Erythroblast (primary cell): ENCODE measurements around the gene CBLN1.

ENCODE experiments used
- GATA1 ChIP-seq: IDR thresholded peaks from 2 replicates; pipeline ENCODE4 v1.6.1; 2011; ENCODE audit warnings: low read depth, mild to moderate bottlenecking, control low read depth, low read length, moderate library complexity
- POLR2A ChIP-seq: IDR thresholded peaks from 2 replicates; pipeline ENCODE4 v1.6.1; 2011; ENCODE audit warnings: mild to moderate bottlenecking, low read length

GRCh38 chr16:49277386-49277742, 4.3 kb downstream of the CBLN1 start:
- TF ChIP-seq POLR2A (no peak), GATA1 (no peak)
